Measurements from ENCODE around the gene ZSCAN29.
A peak's percentile ranks its signal among the peaks of the same experiment; 100 is the strongest.

- TF ChIP-seq CTCF (conservative IDR thresholded peaks at IDR 0.05) = peak; percentile 91
- no peak for TF ChIP-seq ZFX (IDR thresholded peaks at IDR 0.05)
Observed at GRCh38 chr15:43376017-43376705, 5.3 kb upstream of the ZSCAN29 start.
